NCI-H2227 (cell line): Measurements from ENCODE around the gene SP6.

ENCODE experiments used
- DNase-seq: peaks from one replicate; lab custom pipeline; 2025; ENCODE audit not compliant: unreplicated experiment; lab: John Stamatoyannopoulos, UW

Gene SP6

DNA sequence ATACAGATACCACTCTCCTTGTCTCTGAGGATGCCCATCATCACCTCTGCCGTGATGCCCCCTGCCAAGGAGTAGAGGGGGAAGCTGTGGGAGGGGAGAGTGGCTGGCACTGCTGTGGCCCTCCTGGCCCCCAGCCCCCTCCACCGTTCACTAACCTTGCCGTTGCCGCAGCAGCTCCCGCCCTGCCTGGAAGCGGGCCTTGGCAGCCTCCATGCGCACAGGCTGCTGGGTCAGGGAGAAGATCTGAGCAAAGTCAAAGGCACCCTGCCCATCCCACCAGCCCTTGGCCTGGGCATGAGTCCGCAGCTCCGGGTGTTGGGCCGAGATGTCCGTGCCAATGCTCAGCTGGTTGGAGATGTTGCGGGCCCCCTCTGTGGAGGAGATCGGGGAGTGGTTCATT lies 12.3 kb downstream of the SP6 start:
- no peak for DNase-seq

DNA sequence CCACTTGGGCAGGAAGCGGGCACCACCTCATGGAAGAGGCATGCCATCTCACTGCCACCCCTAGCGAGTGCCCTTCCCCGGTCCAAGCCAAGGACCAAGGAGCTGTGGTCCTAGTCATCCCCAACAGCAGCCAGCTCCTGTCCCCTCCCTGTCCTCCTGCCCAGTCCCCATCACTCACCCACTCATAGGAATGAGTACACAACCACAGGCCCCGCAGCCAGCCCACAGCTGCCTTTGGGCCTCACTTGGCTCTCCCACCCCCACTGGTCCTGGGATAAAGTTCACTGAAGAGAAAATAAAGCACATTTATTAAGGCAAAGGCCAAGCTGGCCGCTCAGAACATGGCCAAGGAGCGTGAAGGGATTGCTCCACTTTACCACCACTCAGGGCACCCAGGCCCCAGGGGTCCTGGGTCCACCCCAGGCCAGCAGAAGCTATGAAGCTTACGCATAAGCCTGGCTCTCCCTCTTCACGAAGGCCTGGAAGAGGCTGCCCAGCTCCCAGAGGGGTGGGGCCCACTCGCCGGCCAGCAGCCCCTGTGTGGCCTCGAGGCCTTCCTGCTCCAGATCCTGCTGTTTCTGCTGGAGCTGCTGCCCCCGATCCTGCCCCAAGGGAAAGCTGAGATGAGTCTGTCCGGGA lies 13.4 kb downstream of the SP6 start:
- DNase-seq, result no peak

DNA sequence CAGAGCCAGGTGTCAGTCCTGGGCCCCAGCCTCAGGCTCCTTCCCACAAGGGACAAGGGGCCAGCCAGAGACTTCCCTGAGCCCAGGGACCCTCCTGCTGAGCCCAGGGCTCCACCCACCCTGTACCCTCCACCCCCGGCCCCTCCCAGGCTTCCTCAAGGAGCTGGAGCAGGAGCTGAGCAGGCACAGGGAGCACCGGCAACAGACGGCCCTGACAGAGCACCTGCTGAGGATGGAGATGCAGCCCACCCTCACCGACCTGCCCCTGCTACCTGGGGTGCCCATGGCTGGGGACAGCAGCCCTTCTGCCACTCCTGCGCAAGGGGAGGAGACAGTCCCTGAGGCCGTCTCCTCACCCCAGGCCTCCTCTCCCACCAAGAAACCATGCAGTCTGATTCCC lies 14.4 kb downstream of the SP6 start:
- no peak for DNase-seq

DNA sequence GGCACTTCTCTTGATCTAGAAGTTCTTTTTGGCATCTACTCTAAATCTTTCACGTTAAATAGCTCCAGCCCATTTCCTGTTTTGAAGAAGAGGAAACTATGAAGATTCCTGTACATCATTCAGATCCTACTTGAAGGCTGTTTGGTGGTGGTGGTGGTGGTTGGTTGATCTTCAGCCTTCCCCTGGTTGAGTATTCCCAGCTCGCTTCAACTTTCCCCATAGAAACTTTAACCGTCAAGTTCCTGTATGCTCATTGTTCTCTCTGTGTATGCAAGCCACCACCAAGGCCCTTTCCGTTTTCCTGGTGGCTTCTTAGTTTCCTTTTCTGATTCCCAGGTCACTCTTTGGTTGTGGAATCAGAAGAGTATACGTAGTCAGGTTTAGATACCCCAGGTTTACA lies 16.2 kb downstream of the SP6 start:
- no peak for DNase-seq

DNA sequence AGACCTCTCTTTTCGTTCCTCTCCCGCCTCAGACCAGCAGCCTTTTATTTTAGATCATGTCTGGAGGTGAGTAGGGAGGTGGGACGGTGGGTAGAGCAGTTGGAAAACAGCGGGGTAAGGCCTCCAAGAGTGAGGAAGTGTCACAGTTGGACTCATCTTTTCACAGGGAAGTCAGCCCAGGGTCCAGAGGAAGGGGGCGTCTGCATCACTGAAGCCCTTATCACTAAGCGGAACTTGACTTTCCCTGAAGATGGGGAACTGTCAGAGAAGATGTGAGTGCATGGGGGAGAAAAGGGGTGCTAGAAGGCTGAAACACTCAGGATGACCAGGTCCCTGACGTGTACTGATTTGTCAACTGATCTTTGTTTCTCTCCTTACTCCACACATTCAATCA lies 19.0 kb downstream of the SP6 start:
- no peak for DNase-seq

DNA sequence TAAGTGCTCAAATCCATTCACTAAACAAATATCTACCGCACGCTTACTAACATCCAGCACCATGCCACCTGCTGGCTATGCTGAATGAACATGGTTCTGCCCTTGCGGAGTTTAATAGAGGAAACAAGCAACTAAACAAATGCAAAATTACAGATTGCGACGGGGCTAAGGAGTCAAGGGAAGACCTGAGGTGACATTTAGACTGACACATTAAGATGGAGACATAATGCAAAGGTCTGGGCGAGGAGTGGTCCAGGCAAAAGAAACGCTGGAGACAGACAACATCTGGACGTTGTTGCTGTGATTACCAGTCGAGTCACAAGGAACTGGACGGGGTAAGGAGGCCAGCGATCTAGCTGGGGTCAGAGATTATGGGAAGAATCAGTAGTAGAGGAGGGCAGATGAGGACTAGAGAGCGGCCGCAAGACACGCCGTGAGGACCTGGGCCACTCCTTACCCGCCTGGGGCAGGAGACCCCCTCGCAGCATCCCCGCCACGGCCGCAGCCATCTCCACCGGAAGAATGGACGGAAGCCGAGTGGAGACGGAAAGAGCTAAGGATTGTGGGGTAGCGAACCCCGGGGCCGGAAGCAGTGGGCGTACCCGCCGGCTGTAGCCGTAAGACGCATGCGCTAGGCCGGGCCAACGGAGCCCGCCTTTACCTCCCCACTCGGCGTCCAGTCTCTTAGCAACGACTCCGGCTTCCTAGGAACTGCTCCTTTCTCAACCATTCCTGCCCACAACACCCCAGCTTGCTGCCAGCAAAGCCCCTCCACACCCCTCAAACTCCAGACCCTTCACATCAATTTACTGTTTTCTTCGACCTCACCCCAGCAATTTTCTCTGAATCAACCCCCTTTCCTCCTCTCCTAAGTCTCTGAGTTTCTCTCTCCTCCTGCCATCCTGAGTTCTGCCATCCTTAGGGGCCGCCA lies 19.7 kb downstream of the SP6 start, which contains the start of the genes LRRC46 and MRPL10:
Gene LRRC46, plus strand, starts transcription at position 668 of the 931 bp plus-strand sequence. CDS start 320 bp downstream, outside the sequence.
Gene MRPL10, minus strand, starts transcription at position 539 of the 931 bp plus-strand sequence. Its CDS starts 30 bp downstream, at position 509.
- peak; percentile 96 for DNase-seq

DNA sequence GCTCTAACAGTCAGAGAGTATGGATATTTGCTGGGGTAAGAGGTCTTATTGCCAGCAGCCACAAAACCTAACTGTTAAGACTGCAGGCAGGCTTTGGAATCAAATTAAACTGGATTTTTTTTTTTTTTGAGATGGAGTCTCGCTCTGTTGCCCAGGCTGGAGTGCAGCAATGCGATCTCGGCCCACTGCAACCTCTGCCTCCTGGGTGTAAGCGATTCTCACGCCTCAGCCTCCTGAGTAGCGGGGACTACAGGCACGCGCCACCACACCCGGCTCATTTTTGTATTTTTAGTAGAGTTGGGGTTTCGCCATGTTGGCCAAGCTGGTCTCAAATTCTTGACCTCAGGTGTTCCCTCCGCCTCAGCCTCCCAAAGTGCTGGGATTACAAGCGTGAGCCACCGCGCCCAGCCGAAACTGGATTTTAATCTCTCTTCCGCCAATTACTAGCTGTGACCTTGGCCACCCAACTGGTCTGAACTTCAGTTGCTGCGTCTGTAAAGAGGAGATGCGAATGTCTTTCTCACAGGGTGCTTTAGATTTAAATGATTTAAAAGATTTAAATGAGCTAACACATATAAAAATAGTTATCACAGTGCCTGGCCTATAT lies 20.5 kb downstream of the SP6 start:
- no peak for DNase-seq

DNA sequence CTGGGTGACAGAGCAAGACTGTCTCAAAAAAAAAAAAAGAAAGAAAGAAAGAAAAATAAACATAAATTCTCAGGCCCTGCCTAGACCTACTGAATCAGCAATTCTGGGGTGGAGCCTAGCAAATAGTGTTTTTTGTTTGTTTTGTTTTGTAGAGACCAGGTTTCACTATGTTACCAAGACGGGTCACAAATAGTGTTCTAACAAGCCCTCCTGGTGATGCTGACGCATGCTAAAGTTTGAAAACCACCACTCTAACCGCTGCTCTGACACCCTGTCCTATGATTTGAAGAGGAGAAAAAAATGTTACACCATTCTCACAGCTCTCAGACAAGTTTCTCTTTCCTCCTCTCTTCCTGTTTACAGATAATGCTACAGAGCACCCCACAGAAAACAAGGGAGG lies 21.1 kb downstream of the SP6 start:
- no peak for DNase-seq

DNA sequence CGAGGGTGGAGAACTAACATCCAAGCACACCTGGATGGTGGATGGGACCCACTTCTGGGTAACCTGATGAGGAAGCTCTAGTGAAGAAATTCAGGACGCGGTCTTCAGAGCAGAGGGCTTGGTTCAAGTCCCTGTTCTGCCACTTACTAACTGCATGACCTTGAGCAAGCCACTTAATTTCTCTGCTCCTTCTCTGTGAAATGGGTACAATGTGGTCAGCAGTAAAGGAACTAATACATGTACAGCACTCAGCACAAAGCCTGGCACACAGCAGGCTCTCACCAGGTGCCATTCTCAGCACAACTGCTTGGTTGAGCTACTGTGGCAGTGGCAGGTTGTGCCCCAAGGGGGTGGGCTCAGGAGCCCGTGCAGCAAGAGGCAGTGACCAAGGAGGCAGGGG lies 27.4 kb downstream of the SP6 start:
- DNase-seq, result no peak

DNA sequence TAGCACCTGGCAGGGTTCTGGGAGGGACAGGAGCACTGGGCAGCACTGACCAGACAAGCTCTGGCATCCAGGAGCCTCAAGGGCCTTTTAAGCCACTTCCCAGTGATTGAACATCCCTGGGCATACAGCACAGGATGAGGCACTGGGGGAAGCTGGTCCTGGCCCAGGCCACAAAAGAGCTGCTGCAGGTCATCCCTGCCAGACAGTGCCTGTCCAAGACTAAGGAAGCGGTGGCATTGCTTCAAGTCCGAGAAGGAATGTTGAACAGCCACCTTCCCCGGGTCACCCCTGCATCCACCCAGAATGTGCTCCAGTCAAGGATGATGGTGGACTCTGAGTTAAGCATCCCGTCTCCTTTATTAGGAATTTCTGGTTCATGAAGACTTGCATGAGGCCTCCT lies 28.2 kb downstream of the SP6 start:
- no peak for DNase-seq

DNA sequence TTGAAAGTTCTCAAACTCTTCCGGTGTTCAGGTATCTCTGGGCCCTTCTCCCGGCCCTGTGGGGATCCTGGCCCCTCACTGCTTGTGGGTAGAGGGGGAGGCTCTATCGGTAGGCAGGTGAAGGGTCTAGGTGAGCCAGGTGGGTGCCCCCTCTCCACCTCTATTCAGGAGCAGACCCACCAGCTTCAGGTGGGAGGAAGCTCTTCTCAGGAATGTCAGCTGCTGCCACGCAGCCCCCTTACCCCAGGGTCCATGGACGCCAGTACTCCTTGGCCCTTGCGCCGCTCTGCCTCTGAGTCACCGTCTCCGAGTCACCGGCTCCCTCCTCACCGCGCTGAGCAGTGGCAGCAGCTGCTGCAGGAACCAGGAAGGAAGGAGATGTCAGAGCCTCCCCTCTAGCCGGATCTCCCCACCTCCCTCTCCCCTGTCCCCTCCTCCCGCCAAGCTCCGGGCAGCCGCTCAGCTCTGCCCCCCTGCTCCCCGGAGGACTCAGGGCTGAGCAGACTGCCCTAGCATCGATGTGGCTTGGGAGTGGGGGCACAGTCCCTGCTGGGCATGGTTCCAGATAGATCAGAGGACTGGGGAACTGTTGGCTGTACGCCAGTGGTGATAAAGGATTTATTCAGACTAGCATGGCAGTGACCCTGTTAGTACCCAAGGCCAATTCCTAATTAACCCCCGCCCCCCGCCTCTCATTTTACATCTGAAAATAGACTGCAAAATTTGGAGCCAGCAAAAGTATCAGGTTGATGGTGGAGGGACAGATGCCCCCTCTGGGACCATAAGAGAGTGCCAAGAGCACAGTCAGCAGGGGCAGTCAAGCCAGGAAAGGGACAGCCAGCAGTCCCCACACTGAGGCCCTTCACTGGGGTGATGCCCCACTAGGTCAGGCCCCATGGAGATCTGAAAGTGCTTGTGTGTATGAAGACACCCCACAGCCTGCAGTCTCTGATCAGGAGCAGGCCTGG lies 29.3 kb downstream of the SP6 start, which contains the start of gene OSBPL7:
Gene OSBPL7, minus strand, starts transcription at position 371 of the 968 bp plus-strand sequence. CDS start 1,516 bp downstream, outside the sequence.
- DNase-seq, result peak; percentile 89

DNA sequence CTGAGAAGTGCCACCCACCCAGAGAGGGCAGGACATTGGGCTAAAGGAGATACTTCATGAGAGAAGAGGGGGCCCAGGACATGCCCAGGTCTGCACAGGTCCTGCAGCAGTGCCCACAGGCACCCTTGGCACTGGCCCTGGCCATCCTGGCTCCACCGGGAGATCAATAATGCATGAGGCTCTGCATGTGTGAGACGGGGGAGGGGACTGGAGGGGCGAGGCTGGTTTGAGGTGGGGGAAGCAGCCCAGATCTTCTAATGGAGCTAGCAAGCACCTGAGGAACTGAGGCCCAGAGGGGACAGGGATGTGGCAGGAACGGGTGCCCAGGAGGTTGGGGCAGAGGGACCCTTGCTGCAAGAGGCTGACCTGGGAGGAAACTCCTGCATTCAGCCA lies 29.9 kb downstream of the SP6 start:
- DNase-seq, result no peak

DNA sequence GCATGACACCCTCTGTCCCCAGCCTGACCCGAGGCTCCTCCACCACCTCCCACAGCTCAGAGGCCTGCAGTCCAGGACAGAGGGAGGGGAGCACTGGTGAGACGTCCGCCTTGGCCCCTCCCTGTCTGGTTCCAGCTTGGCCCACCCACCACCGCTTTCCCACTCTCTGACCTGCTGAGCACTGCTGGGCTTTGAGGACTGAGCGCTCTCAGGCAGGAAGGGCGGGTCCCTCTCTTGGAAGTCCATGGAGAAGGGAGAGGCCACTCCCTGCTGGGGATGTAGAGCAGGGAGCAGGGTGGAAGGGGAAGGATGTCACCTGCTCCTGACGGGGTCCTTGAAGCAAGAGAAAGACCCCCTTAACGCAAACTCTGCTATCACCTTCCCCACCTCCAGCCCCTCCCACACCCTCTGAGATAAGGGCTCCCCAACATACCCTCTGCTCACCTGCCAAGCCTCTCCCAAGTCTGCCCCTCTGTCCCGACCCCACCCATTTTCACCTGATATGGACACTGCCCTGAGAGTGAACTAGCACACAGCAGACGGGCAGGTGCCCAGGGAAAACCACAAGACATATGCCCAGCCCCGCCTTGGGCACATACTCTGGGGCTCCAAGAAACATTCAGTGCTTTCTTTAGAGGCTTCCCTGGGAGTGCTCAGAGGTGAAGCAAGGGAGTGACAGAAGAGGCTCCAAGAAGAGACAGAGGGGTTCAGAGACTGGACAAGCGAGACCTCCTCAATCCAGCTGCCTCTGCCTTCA lies 30.8 kb downstream of the SP6 start:
- DNase-seq, result no peak

DNA sequence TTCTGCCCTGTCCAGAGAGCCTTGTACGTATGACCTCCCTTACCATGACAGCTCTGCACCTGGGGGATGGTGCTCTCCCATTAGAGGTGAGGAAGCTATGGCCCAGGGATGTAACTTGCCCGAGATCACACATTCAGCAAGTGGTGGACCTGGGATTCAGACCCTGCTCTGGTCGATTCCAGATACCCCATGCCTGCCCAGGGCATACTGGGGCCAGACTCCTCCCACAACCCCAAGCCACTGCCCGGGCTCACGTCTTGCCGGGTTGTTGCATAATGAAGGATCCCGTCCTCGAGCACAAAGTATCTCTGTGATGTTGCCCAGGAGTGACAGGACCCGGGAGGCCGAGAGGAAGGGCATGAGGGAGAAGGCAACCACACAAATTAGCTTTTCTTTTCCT lies 31.5 kb downstream of the SP6 start:
- DNase-seq, result no peak

DNA sequence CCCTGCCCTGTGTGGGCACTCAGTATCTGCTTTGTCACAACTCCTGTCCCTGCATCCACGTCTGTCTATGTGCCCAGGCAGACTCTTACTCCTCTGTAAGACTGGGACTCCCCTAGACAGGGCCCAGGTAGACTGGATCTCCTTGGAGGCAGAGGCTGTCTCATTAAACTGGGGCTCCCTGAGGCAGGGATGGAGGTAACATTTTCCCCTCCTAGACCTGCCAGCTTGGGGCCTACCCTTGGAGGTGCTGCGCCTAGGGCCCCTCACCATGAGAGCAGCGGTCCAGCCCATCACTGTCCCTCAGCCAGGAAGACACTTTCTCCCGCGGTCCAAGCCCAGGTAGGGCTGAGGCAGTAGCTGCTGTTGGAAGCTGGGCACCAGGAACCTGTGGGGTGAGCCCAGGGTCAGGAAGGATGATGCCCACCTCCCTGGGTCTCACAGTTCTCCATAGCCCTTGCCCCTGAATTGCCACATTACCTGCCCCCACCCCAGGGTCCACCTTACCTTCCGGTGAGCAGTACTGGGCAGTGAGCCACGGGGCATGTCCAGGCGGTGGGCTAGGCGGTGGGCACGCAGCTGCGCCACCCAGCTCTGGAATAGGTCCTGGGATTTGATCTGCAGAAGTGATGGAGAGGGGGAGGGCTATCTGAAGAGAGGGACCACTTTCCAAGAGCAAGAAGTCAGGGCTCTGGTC lies 32.8 kb downstream of the SP6 start:
- DNase-seq, result no peak

DNA sequence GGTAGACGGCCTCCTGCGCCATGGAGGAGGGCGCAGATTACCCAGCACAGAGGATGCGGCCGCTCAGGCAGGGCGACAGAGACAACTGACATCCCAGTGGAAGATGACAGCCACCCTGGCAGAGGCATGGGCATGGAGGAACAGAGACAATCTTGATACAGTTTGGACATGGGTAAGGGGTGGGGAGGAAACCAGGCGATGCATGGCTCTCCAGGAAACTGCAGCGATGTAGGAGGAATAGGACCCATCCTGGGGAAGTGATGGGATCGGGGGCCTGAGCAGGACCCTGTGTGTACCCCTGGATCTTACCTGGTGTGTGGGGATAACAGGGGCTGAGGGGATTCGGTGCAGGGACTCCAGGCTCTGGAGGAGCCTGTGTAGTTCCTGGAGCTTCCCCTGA lies 34.0 kb downstream of the SP6 start:
- no peak for DNase-seq

DNA sequence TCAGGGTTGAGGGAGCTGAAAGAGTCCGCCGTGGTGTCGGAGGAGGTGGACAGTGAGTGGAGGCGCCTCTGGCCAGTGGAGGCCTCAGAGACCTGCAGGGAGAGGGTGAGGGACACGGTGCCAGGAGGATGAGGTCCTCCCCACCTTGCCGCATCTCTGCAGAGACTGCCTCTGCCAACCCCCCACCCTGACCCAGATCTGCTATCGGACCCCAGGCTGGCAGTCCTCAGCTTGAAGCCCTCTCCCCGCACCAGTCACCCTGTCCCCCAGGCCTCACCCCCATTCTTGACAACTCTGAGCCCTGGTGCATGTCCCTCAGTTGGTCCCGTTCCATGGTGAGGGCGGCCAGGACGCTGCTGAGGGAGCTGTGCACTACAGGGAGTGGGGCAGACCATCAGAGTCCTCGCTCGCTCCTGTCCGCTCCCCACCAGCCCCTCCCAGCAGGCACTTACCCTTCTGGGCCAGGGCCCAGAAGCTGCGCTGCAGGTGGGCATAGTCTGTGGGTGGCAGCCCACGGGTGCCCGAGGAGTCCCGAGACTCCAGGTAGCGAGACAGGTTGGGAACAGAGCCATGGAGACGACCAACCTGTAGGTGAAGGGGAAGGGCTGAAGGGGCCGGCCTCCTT lies 34.7 kb downstream of the SP6 start:
- DNase-seq, result no peak

DNA sequence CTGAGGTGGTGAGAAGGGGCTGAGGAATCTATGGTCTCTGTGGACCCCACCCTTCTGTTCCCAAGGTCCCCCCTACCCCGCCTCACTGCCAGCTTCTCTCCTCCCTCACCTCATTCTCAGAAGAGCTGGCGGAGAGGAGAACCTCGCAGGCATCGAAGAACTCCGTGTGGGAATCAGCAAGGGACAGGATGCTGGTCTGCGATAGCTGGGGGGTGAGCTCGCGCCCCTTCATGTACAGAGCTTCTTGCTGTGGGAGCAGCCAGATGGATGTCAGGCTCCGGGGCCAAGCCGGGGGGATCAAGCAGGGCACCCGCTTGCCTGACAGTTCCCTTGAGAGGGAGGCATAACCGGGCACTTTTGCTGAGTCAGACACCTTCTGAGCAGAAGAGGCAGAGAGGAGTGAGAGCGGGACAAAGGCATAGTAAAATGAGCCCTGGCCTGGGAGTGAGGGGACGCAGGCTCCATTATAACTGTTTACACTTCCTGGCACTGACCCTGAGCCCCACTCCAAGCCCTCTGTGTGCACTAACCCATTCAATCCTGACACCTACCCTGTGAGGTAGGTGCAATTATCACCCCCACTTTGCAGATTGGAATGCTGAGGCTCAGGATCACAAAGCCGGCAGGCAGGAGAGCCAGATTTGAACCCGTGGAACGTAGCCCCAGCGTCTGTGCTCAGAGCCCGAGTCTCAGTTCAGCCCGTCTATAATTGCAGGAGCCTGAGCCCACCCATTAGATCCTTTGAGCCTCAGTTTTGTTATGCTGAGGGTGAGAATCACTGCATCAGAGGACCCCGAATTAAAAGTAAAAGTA lies 35.7 kb downstream of the SP6 start:
- DNase-seq, result no peak
